Measurements from ENCODE around the gene SCYGR8. TPM values are rescaled to one million over a fixed set of nuclear protein-coding genes. Genes with fewer than 3 reads are reported as not detected.

SCYGR8 gene, protein sequence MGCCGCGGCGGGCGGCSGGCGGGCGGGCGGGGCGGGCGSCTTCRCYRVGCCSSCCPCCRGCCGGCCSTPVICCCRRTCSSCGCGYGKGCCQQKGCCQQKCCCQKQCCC
- total RNA-seq, result not detected

DNA sequence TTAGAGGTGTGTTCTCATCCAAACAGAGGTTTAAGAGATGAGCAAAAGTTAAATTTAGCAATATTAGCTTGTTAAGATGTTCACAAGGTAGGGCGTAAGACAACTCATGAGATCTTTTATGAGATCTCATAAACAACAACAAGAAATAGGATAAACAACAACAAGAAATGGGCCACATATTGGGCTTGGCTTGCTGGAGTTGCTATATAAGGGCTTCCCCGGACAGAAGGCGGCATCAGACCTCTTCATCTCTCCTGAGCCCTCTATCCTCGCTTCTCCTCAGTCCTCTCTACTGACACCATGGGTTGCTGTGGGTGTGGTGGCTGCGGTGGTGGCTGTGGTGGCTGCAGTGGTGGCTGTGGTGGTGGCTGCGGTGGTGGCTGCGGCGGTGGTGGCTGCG lies at the start of gene SCYGR8:
Gene SCYGR8, plus strand, starts transcription at position 301 of the 400 bp plus-strand sequence. Its CDS starts 0 bp downstream, at position 301.
- 78 to 91% methylated on average over 5 to 7 of the region's 9 CpGs for WGBS, 2 donors
- H3K36me3 ChIP-seq, result no peaks in the 10 kb centered on the region
- H3K4me1 ChIP-seq, result no peaks in the 10 kb centered on the region
- TF ChIP-seq, protein P1, sequence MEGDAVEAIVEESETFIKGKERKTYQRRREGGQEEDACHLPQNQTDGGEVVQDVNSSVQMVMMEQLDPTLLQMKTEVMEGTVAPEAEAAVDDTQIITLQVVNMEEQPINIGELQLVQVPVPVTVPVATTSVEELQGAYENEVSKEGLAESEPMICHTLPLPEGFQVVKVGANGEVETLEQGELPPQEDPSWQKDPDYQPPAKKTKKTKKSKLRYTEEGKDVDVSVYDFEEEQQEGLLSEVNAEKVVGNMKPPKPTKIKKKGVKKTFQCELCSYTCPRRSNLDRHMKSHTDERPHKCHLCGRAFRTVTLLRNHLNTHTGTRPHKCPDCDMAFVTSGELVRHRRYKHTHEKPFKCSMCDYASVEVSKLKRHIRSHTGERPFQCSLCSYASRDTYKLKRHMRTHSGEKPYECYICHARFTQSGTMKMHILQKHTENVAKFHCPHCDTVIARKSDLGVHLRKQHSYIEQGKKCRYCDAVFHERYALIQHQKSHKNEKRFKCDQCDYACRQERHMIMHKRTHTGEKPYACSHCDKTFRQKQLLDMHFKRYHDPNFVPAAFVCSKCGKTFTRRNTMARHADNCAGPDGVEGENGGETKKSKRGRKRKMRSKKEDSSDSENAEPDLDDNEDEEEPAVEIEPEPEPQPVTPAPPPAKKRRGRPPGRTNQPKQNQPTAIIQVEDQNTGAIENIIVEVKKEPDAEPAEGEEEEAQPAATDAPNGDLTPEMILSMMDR (IDR thresholded peaks at IDR 0.05), result no peak
- TF ChIP-seq EP300 (IDR thresholded peaks at IDR 0.05) (no peak), POLR2A (IDR thresholded peaks at IDR 0.05) (no peak)
- no peaks in the 10 kb centered on the region for H3K9me3 ChIP-seq
- no peak for DNase-seq (ENCODE audit: low spot score in 2 of 2)
- no peak within 1 kb of the TSS for H3K27ac ChIP-seq
- H3K4me3 ChIP-seq, result no peak within 1 kb of the TSS
- no peaks in the 10 kb centered on the region for H3K27me3 ChIP-seq

DNA sequence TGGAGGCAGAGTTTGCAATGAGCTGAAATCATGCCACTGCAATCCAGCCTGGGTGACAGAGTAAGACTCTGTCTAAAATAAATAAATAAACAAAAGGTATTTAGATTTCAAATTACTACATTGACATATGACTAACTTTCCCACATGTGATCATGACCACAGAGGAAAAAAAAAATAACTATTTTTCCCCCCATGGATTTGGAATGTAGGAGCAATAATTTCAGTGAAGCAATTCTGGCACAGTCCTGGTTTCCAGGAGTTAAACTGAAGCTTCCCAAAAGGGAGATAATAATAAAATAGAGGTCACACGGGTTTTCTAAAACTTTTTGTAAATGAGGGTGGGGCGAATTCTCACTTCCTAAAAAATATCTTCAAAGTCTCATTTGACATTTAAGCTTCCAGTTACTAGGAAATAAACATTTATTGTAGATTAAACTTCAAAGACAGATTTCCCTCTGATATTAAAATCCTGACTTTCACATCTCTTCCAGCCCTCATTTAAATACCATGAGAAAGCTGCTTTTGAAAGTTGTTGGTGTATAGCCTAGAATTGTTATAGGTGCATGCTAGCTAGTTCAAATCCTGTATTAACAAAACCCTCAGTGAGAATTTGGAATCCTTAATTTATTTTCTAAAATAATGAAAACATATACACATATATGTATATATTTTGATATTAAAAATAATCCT lies 48.6 kb upstream of the SCYGR8 start:
- Histone ChIP-seq H3K9me3 (no peaks in the 10 kb centered on the region), H3K4me1 (peaks cover 0 to 8% (median 0%) of the 10 kb centered on the region in 4 donors), H3K27me3 (no peaks in the 10 kb centered on the region), H3K27ac (no peak overlapping the region), H3K36me3 (no peaks in the 10 kb centered on the region), H3K4me3 (no peak overlapping the region)
- DNase-seq (ENCODE audit: low spot score in 2 of 2), result no peak
- TF ChIP-seq EP300 (IDR thresholded peaks at IDR 0.05) (no peak), POLR2A (IDR thresholded peaks at IDR 0.05) (no peak)
- TF ChIP-seq, protein P1 (IDR thresholded peaks at IDR 0.05), result no peak
- WGBS, 2 donors, result 40 to 45% methylated on average over 2 of the region's 2 CpGs

DNA sequence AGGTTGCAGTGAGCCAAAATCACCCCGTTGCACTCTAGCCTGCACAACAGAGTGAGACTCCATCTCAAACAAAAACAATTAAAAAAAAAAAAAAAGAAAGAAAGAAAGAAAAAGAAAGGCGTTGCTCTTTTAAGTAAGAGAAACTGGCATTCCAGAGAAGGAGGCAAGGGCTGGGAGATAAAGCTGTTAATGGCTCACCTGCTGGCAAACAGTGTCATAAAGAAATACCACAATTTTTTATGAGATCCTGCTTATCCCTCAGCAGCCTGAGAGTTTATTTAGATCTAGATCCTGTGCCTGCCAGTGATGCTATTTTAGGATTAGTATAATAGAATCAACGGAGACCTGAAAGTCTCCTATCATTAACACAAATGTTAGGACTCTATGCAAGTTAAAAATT lies 44.1 kb upstream of the SCYGR8 start:
- TF ChIP-seq EP300 (IDR thresholded peaks at IDR 0.05) (no peak), POLR2A (IDR thresholded peaks at IDR 0.05) (no peak)
- TF ChIP-seq, protein P1 (IDR thresholded peaks at IDR 0.05), result no peak
- no peak for DNase-seq (ENCODE audit: low spot score in 2 of 2)
- Histone ChIP-seq H3K36me3 (no peaks in the 10 kb centered on the region), H3K27ac (no peak overlapping the region), H3K4me1 (peaks cover 0 to 7% (median 0%) of the 10 kb centered on the region in 4 donors), H3K9me3 (no peaks in the 10 kb centered on the region), H3K27me3 (no peaks in the 10 kb centered on the region), H3K4me3 (no peak overlapping the region)
- WGBS, 2 donors, result 78 to 83% methylated on average over 3 of the region's 3 CpGs

DNA sequence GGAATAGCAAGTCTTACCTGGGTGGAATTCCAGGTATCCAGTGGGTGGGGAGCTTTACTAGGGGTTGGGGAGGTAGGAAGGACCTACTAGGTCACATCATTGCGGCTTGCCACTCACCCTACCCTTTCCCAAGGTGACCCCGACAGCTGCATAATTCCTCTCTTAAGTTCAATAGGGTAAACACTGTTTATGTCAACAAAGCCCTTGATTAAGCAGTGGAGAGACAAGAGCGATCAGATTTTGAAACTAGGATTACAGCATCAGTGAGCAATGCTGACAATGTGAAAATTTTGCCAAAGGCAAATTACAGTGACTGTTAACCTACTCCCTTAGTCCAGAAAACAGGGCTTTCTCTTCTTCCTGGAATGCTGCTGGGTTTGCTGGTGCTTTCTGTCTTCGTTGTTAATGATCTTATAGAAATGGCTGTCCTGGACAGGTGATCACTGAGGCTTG lies 42.4 kb upstream of the SCYGR8 start:
- Histone ChIP-seq H3K9me3 (no peaks in the 10 kb centered on the region), H3K27ac (no peak overlapping the region), H3K4me1 (no peaks in the 10 kb centered on the region), H3K4me3 (no peak overlapping the region), H3K36me3 (no peaks in the 10 kb centered on the region), H3K27me3 (no peaks in the 10 kb centered on the region)
- DNase-seq (ENCODE audit: low spot score in 2 of 2), result no peak
- 35 to 39% methylated on average over 4 of the region's 4 CpGs for WGBS, 2 donors
- TF ChIP-seq, protein P1 (IDR thresholded peaks at IDR 0.05), result no peak
- TF ChIP-seq POLR2A (IDR thresholded peaks at IDR 0.05) (no peak), EP300 (IDR thresholded peaks at IDR 0.05) (no peak)

DNA sequence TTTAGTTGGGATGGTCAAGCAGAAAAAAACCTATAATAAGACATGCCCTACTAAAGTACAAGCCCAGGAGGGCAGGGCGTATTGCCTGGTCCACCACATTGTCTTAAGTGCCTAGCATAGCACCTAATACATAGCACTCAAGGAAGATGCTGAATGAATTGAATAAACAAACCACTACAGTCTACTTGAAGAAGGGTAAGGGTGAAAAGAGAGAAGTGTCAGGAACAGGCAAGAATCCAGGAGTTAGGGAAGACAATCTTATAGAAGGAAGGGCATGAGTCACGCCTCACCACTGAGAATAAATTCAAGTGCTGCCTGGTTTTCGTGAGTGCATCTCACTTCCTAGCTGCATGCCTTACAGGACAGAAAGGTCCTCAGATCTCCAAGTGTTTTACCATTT lies 41.7 kb upstream of the SCYGR8 start:
- TF ChIP-seq EP300 (IDR thresholded peaks at IDR 0.05) (no peak), POLR2A (IDR thresholded peaks at IDR 0.05) (no peak)
- TF ChIP-seq, protein P1 (IDR thresholded peaks at IDR 0.05), result no peak
- no peaks in the 10 kb centered on the region for H3K27me3 ChIP-seq
- no peaks in the 10 kb centered on the region for H3K36me3 ChIP-seq
- H3K27ac ChIP-seq, result no peak overlapping the region
- DNase-seq (ENCODE audit: low spot score in 2 of 2), result no peak
- WGBS, 2 donors, result 78 to 82% methylated on average over 3 of the region's 3 CpGs
- no peaks in the 10 kb centered on the region for H3K9me3 ChIP-seq
- H3K4me1 ChIP-seq, result no peaks in the 10 kb centered on the region
- H3K4me3 ChIP-seq, result no peak overlapping the region
